ENCODE data around the gene GPS1. TPM values are rescaled to one million over a fixed set of nuclear protein-coding genes. Genes with fewer than 3 reads are reported as not detected.

Gene GPS1
- total RNA-seq, 1 donor from 2014 or later = 94.7 TPM

DNA sequence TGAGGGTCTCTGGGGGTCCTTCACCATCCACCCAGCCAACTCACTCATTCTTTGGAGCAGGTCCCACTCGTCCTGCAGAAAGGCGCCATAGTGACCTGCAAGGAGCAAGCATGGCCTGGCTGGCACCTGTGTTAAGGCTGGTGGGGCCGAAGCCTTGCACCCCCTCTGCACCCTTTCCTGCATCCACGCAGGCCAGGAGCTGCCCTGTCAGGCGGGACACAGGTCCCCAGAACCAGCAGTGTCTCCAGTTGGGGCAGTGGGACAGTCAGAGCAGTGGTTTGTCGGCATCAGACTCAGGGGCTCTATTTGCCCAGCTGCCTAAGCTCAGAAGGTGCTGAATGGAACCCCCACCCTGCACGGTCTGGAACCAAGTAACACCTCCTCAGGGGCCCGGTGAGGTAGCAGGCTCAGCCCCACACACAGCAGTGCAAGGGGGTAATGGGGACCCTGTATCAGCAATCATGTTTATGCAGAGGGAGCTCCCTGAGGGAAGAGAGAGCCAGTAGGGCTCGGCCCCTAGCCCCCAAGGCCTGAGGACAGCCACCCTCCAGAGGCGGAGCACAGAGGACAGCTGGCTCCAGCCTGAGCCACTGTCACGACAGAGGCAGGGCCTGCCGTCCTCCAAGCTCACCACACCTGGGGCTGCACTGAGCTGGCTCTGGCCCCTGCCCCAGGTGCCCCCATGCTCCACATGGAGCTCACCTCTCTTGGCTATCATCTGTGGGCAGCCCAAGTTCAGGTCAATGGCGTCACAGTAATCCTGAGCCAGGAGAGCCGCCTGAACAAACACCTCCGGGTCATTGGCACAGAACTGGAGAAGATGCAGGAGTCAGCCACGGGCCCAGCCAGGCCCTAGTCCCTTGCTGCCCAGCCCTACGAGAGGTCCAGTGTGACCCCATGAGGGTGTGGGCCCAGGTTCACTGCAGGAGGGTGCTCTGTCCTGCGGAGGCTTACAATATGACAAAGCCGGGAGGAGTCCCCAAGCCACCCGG, 12.0 kb downstream of the GPS1 start:
- H3K4me1 Mint-ChIP-seq = peaks cover 15% of the 10 kb centered on the region
- no peaks in the 10 kb centered on the region for H3K27me3 Mint-ChIP-seq
- ChIA-PET CTCF (no interaction called here), POLR2A (interaction anchor here (0.7 to 3.2 kb wide), 5 partner anchors 9 to 380 kb away, joined by 3 to 8 read pairs (median 7); partner anchors contain the start of genes ARL16 and HGS)
- no peaks in the 10 kb centered on the region for H3K9me3 Mint-ChIP-seq
- peak overlapping the region; percentile 72 for H3K4me3 Mint-ChIP-seq
- intact Hi-C loops (cut with micrococcal nuclease) = loop anchor here (2.0 kb wide), 1 partner anchor 27 kb away; the partner anchor contains the start of gene DCXR
- no peak for DNase-seq
- H3K27ac Mint-ChIP-seq = no peak overlapping the region
- peaks cover 24% of the 10 kb centered on the region for H3K36me3 Mint-ChIP-seq (ENCODE audit: low read depth)
- no peak for ATAC-seq (ENCODE audit: low read depth)
- TF ChIP-seq, protein P1, sequence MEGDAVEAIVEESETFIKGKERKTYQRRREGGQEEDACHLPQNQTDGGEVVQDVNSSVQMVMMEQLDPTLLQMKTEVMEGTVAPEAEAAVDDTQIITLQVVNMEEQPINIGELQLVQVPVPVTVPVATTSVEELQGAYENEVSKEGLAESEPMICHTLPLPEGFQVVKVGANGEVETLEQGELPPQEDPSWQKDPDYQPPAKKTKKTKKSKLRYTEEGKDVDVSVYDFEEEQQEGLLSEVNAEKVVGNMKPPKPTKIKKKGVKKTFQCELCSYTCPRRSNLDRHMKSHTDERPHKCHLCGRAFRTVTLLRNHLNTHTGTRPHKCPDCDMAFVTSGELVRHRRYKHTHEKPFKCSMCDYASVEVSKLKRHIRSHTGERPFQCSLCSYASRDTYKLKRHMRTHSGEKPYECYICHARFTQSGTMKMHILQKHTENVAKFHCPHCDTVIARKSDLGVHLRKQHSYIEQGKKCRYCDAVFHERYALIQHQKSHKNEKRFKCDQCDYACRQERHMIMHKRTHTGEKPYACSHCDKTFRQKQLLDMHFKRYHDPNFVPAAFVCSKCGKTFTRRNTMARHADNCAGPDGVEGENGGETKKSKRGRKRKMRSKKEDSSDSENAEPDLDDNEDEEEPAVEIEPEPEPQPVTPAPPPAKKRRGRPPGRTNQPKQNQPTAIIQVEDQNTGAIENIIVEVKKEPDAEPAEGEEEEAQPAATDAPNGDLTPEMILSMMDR (IDR thresholded peaks at IDR 0.05) = no peak

DNA sequence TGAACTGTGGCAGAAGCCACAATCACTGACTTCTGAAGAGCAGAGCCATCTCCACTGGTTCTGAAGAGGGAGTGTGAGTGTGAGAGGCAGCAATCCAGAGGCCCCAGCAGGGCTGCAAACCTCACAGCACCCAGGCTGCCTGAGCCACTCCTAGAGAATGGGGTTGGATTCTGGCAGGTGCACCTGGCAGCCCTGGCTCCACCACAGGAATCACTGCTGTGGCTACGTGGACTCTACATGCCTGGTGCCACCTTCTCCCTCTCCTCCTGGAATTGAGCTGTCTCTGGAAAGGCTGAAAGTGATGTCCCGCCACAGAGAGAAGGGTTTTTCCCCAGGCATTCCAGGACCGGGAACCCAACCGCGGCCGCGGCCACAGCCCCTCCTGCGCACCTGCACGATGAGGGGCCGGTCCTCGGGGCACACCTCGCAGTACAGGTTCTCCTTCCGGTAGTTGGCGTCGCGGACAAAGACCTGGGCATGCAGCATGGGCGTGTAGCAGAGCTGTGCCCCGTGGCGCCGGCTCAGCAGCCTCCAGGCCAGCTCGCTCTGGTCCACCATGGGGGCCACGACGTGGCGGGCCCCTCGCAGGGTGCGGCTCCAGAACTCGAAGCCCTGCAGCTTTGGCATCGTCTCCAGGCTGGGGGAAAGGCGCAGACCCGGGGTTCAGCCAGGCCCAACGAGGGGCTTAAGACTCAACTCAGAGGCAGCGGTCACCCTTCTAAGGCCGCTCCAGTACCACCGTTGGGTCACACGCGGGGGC, 12.9 kb downstream of the GPS1 start:
- Mint-ChIP-seq H3K27me3 (no peaks in the 10 kb centered on the region), H3K9me3 (no peaks in the 10 kb centered on the region), H3K36me3 (ENCODE audit: low read depth) (peaks cover 20% of the 10 kb centered on the region), H3K4me3 (peak overlapping the region; percentile 72), H3K4me1 (peaks cover 15% of the 10 kb centered on the region), H3K27ac (no peak overlapping the region)
- POLR2A ChIA-PET = interaction anchor here (0.8 to 3.2 kb wide), 7 partner anchors 10 to 381 kb away, joined by 5 to 14 read pairs (median 7); partner anchors contain the start of genes ARL16, DCXR, FASN and HGS
- intact Hi-C loops (cut with micrococcal nuclease) = loop anchor here (1.0 to 2.0 kb wide), 3 partner anchors 13 to 34 kb away; partner anchors contain the start of genes DCXR, FASN, GPS1 and RFNG
- CTCF ChIA-PET = no interaction called here
- DNase-seq (no peak), ATAC-seq (ENCODE audit: low read depth) (no peak)
- TF ChIP-seq, protein P1 (IDR thresholded peaks at IDR 0.05) = no peak

DNA sequence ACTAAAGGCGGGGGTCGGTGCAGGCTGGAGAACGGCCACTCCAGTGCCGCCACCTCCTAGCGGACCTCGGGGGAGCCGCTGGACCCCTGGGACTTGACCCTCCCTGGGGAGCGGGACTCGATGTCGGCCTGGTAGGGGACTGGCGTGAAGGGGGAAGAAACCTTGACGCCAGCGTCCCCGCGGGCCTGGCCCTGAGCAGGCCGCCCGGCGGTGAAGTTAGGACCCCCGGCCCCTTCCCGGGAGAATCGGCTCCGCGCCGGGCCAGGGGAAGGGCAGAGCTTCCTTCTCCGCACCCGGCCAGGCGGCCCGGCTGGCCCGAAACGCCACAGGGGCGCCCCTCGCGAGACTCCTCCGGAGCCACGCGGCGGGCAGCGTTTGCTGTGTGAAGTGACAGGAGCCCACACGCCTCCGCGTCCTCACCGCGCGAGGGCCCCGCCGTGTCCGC, 13.5 kb downstream of the GPS1 start:
- Mint-ChIP-seq H3K27ac (no peak overlapping the region), H3K4me3 (peak overlapping the region; percentile 72), H3K36me3 (ENCODE audit: low read depth) (peaks cover 14% of the 10 kb centered on the region), H3K4me1 (peaks cover 15% of the 10 kb centered on the region), H3K9me3 (no peaks in the 10 kb centered on the region), H3K27me3 (no peaks in the 10 kb centered on the region)
- POLR2A ChIA-PET = interaction anchor here (0.8 to 3.2 kb wide), 8 partner anchors 10 to 382 kb away, joined by 4 to 14 read pairs (median 7); partner anchors contain the start of genes ARL16, DCXR, FASN and HGS
- TF ChIP-seq, protein P1 (IDR thresholded peaks at IDR 0.05) = no peak
- ATAC-seq (ENCODE audit: low read depth) (peak; percentile 47), DNase-seq (no peak)
- CTCF ChIA-PET = no interaction called here
- intact Hi-C loops (cut with micrococcal nuclease) = loop anchor here (1.0 to 2.0 kb wide), 3 partner anchors 14 to 33 kb away; partner anchors contain the start of genes DCXR, FASN, GPS1 and RFNG

DNA sequence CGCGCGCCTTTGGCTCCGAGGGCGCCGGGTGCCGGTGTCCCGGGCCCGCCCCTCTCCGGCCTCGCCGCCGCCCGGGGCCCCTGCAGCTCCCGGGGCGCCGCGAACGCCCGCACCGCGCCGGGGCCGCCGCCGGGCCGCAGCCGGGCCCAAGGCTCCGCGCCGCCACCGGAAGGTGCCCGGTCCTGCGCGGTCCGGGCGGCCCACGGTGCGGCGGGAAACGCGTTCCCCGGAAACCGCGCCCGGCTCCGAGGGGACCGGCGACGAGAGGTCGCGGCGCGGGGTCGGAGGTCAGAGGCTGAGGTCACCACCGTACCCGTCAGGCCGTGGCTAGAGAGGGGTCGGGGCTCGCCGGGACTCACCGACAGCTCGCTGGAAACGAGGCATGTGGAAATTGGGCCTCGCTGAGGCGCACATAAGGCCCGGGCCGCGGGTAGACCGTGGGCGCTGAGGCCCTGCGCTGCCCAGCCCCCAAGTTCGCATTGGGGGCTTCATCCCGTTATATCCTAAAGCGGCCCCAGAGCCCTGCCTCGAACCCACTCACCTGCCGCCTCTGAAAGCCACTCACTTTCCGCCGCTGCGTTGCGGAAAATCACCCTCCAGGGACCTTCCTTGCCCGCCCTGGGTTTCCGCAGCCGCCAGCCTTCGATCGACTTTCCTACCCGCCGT, 14.1 kb downstream of the GPS1 start, which contains the start of gene DUS1L:
Gene DUS1L (minus strand): TSS at position 167 of the 666 bp plus-strand sequence. CDS start 745 bp downstream, outside the sequence.
- TF ChIP-seq, protein P1 (IDR thresholded peaks at IDR 0.05) = no peak
- H3K36me3 Mint-ChIP-seq (ENCODE audit: low read depth) = peaks cover 12% of the 10 kb centered on the region
- peak; percentile 89 for ATAC-seq (ENCODE audit: low read depth)

More for the DNA sequence above, 14.1 kb downstream of the GPS1 start, which contains the start of gene DUS1L:
- ChIA-PET CTCF (no interaction called here), POLR2A (interaction anchor here (0.6 to 3.2 kb wide), 10 partner anchors 11 to 382 kb away, joined by 3 to 14 read pairs (median 5); partner anchors contain the start of genes ARL16, DCXR, FASN and HGS)
- peaks cover 15% of the 10 kb centered on the region for H3K4me1 Mint-ChIP-seq
- H3K4me3 Mint-ChIP-seq = peak within 1 kb of the TSS; percentile 84
- peak; percentile 79 for DNase-seq
- no peaks in the 10 kb centered on the region for H3K27me3 Mint-ChIP-seq
- intact Hi-C loops (cut with micrococcal nuclease) = loop anchor here (1.0 to 2.0 kb wide), 3 partner anchors 14 to 33 kb away; partner anchors contain the start of genes DCXR, FASN, GPS1 and RFNG
- H3K9me3 Mint-ChIP-seq = no peaks in the 10 kb centered on the region
- H3K27ac Mint-ChIP-seq = peak within 1 kb of the TSS; percentile 78

Measured in activated B cell treated with CpG ODN at 0.5 μM for 24 hours (primary cell).